GM20000 (cell line): ENCODE results near the gene FZD10.

Experiments used
- DNase-seq: peaks from one replicate; pipeline ENCODE4 v3.0.0; 2012; ENCODE audit warnings: low spot score
- TF ChIP-seq, protein P1 (sequence below): IDR thresholded peaks from 2 replicates; pipeline ENCODE4 v1.5.1; 2012; ENCODE audit warnings: mild to moderate bottlenecking, control low read depth; ENCODE audit errors: extremely low read depth, missing control alignments

The FZD10 gene

DNA sequence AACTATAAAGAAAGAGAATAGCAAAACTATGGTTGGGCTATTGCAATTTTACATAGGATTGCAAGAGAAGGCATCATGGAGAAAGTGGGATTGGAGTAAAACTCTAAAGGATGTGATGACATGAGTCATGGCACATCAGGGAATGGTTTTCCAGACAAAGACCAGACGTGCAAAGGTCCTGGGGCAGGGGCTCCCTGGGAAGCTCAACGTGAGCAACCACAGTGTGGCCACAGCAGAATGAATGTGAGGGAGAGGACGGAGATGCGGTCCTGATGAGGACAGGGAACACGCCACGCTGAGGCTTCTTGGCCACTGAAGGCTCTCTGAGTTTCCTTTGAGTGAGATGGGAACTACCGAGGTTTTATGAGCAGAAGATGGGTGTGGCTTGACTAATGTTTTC is 38.2 kb downstream of the FZD10 start:
- DNase-seq, result no peak
- TF ChIP-seq, protein P1, sequence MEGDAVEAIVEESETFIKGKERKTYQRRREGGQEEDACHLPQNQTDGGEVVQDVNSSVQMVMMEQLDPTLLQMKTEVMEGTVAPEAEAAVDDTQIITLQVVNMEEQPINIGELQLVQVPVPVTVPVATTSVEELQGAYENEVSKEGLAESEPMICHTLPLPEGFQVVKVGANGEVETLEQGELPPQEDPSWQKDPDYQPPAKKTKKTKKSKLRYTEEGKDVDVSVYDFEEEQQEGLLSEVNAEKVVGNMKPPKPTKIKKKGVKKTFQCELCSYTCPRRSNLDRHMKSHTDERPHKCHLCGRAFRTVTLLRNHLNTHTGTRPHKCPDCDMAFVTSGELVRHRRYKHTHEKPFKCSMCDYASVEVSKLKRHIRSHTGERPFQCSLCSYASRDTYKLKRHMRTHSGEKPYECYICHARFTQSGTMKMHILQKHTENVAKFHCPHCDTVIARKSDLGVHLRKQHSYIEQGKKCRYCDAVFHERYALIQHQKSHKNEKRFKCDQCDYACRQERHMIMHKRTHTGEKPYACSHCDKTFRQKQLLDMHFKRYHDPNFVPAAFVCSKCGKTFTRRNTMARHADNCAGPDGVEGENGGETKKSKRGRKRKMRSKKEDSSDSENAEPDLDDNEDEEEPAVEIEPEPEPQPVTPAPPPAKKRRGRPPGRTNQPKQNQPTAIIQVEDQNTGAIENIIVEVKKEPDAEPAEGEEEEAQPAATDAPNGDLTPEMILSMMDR, result no peak

DNA sequence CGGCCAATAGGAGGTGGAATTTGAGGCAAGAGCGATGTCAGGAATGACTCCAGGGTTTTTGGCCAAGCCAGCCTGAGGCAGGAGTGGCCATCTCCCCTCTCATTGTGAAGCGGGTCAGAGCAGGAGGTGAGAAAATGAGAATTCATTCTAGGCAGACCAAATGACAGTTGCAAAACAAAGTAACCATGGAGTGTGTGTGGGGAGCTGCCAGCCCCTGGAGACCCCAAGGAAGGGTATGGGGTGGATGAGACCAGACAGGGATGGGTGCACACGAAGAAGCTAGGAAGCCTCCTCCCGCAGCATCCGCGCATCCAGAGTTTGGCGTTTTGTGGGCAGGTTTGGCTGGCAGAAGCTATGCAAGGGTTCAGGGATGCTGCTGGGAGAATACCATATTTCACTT is 38.8 kb downstream of the FZD10 start:
- no peak for DNase-seq
- TF ChIP-seq, protein P1, result no peak

DNA sequence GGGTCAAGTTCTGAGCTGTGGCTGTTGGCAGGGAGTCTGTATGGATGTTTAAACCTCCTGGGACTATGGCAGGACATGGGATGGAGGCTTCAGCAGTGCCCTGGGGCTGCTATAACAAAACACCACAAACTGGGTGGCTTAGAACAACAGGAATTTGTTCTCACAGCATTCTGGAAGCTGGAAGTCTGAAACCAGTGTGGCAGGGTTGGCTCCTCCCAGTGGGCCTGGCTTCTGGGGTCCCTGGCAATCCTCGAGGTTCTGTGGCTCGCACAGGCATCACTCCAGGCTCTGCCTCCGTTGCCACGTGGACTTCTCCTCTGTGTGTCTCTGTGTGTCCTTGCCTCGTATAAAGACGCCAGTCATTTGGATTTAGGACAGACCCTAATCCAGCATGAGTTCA is 39.9 kb downstream of the FZD10 start:
- DNase-seq, result no peak
- TF ChIP-seq, protein P1, result no peak

DNA sequence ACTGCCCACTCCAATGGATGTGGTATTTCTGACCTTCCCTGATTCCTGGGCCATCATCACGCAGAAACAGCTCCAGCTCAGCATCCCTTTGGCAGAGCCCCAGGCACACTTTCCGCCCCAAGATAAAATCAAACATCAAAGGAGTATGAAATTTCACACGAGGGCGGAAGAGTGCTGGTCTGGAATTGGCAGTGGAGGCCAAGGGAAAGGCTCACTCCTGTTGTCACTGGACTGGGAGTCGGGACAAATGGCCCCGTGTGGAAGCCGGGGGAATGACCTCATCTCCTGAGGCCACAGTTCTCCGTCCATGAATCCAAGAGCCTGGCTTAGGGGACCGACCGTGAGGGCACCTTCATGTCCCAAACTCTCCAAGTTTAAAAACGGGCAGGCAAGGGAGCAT is 40.9 kb downstream of the FZD10 start:
- DNase-seq, result no peak
- TF ChIP-seq, protein P1, result no peak

DNA sequence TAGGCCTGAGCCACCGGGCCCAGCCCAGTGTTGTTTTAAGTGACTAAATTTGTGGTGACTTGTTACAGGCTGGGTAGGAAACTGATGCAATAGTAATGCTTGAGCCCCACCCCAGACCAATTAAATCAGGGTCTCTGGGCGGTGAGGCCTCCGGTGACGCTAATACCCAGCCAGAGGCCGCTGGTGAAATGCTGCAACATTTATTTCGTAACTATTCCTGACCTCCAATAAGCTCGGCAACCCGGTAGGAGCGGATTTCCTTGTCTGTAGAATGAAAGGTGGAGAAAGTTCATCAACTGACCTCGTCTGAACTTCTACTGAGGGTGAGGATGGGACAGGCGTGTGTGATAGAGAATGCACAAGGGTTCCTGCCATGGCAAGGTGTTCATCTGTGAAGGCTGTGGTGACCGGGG is 42.3 kb downstream of the FZD10 start:
- TF ChIP-seq, protein P1, result no peak
- no peak for DNase-seq

DNA sequence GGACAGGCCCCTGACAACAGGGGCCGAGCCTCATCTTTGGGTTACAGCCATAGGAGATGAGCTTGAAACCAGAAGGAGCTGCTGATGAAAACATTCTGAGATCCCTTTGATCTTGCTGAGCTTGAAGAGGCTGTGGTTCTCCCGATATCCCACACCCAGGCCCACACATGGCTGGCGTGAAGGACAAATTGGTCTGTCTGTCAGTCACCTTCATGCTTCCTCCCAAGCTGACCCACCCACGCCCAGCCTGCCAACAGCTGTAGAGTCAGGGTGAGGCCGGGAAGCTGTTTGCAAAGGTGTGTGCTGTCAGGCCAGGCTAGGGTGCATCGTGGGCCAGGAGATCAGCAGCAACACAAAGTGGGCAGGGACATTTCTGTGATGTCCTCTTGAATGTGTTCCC is 43.2 kb downstream of the FZD10 start:
- TF ChIP-seq, protein P1, result no peak

DNA sequence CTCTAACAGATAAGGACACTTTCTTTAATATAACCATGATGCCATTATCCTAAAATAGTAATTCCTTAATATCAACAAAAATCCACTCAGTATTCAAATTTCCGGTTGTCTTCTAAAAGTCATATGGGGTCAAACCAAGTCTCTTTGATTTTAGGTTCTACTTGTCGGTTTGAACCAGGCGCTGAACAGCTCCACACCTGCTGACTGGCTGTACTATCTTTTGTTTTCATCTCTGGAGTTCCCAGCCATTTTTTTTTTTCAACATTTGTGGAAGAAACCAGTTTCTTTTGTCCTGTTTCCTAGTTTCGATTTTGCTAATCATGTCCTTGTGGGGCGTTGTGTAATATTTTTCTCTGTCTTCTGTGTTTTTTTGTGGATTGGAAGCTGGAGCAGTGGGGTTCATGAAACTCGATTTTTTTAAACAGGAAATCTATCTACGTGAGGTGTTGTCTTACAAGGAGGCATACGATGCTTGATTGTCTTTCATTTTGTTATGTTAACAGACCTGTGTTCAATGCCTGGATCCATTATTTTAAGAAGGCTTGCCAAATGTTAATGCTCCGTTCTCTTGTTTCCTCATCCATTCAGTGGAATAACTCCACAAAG is 50.2 kb downstream of the FZD10 start:
- TF ChIP-seq, protein P1, result no peak
- DNase-seq, result no peak

More for the DNA sequence above, 43.2 kb downstream of the FZD10 start:
- DNase-seq, result no peak
